B cell (primary cell): ENCODE data around the gene PAWR. TPM values are rescaled to one million over a fixed set of nuclear protein-coding genes. Genes with fewer than 3 reads are reported as not detected.

Experiments used
- ATAC-seq: fragments of 200-7000 bp; cut with Tn5 transposase; one replicate; pipeline ENCODE4 v1.10.0; 2021; ENCODE audit warnings: low read depth, mild to moderate bottlenecking, moderate number of reproducible peaks, moderate library complexity
- CTCF ChIA-PET: fragments of 350-600 bp; sonication (Branson Sonifier 250); formaldehyde crosslinking; loops from one replicate; lab custom pipeline; 2021; ENCODE audit warnings: antibody characterized with exemption, inconsistent platforms; lab: Charles Lee
- POLR2A ChIA-PET: fragments of 350-600 bp; sonication (Branson Sonifier 250); formaldehyde crosslinking; loops from one replicate; lab custom pipeline; 2021; ENCODE audit warnings: antibody characterized with exemption; lab: Charles Lee
- DNase-seq: peaks from one replicate; pipeline ENCODE4 v3.0.0; 2013
- H2AFZ ChIP-seq: 2 replicates; pipeline ENCODE4 v1.6.1; 2012; ENCODE audit warnings: mild to moderate bottlenecking, low read depth, low read length; ENCODE audit not compliant: insufficient read depth, poor library complexity, severe bottlenecking
- H3K27ac ChIP-seq, 2 donors: 1 replicate in 1 of 2; 2 replicates in 1 of 2; pipeline ENCODE4 v1.5.1; 2012 to 2013; ENCODE audit warnings: low read length in 2 of 2, mild to moderate bottlenecking in 2 of 2, moderate library complexity in 1 of 2
- H3K27me3 ChIP-seq, 4 experiments: fragments of 200-600 bp in 1 of 4; sonication (generic) in 1 of 4; replicated peaks in 1 of 4; 1 replicate in 2 of 4; 2 replicates in 2 of 4; pipeline versions ENCODE4 v1.6.1 to v1.7.0; 2013 to 2016; ENCODE audit warnings: low read length in 3 of 4, mild to moderate bottlenecking in 2 of 4, mixed read lengths in 1 of 4, moderate library complexity in 1 of 4; ENCODE audit not compliant: insufficient read depth in 4 of 4, control insufficient read depth in 3 of 4; ENCODE audit errors: control extremely low read depth in 1 of 4
- H3K36me3 ChIP-seq, 2 experiments: replicated peaks in 1 of 2; 1 replicate in 1 of 2; 2 replicates in 1 of 2; pipeline versions ENCODE4 v1.6.1 to v1.7.1; 2013; ENCODE audit warnings: low read length in 1 of 2; ENCODE audit not compliant: insufficient read depth in 2 of 2, control insufficient read depth in 1 of 2; ENCODE audit errors: control extremely low read depth in 1 of 2, extremely low read depth in 1 of 2
- H3K4me1 ChIP-seq, 2 donors: fragments of 200-600 bp in 1 of 2; sonication (generic) in 1 of 2; 1 replicate in 1 of 2; 2 replicates in 1 of 2; pipeline versions ENCODE4 v1.5.1 to v1.6.1; 2013 to 2017; ENCODE audit warnings: low read length in 2 of 2; ENCODE audit not compliant: control insufficient read depth in 2 of 2, insufficient read depth in 2 of 2
- H3K4me2 ChIP-seq: replicated peaks from 2 replicates; pipeline ENCODE3; 2012; ENCODE audit warnings: mild to moderate bottlenecking, low read depth, low read length; ENCODE audit not compliant: poor library complexity, severe bottlenecking
- H3K4me3 ChIP-seq, 5 experiments: fragments of 200-600 bp in 1 of 5; sonication (generic) in 1 of 5; 1 replicate in 3 of 5; 2 replicates in 2 of 5; pipeline versions ENCODE4 v1.5.1 to v1.7.0; 2011 to 2016; ENCODE audit warnings: low read length in 4 of 5, mild to moderate bottlenecking in 4 of 5, low read depth in 2 of 5, control low read depth in 1 of 5, moderate library complexity in 1 of 5; ENCODE audit not compliant: insufficient read depth in 1 of 5; ENCODE audit errors: control extremely low read depth in 1 of 5, extremely low read depth in 1 of 5
- H3K79me2 ChIP-seq: fragments of 200-600 bp; sonication (generic); one replicate; pipeline ENCODE4 v1.6.0; 2016; ENCODE audit warnings: low read length; ENCODE audit not compliant: control insufficient read depth, insufficient read depth
- H3K9ac ChIP-seq: fragments of 200-600 bp; sonication (generic); 2 replicates; pipeline ENCODE4 v1.6.1; 2017; ENCODE audit warnings: mild to moderate bottlenecking, low read length, moderate library complexity
- H3K9me3 ChIP-seq, 3 donors: one replicate each; pipeline versions ENCODE4 v1.6.1 to v1.7.1; 2013; ENCODE audit warnings: low read length in 2 of 3; ENCODE audit not compliant: control insufficient read depth in 2 of 3, insufficient read depth in 1 of 3; ENCODE audit errors: control extremely low read depth in 1 of 3
- H4K20me1 ChIP-seq: 2 replicates; pipeline ENCODE4 v1.6.0; 2012; ENCODE audit warnings: mild to moderate bottlenecking, low read length; ENCODE audit not compliant: insufficient read depth, control insufficient read depth, poor library complexity, severe bottlenecking
- H3K27ac Mint-ChIP-seq: one replicate; pipeline ENCODE4 v1.8.0; 2021; ENCODE audit warnings: mixed read lengths
- H3K27me3 Mint-ChIP-seq: one replicate; pipeline ENCODE4 v1.8.0; 2021; ENCODE audit warnings: mixed read lengths
- H3K4me1 Mint-ChIP-seq: one replicate; pipeline ENCODE4 v1.8.0; 2021; ENCODE audit warnings: mixed read lengths
- H3K4me3 Mint-ChIP-seq: one replicate; pipeline ENCODE4 v1.8.0; 2021; ENCODE audit warnings: mixed read lengths
- H3K9me3 Mint-ChIP-seq: one replicate; pipeline ENCODE4 v1.8.0; 2022; ENCODE audit warnings: mixed read lengths; ENCODE audit not compliant: insufficient read depth
- EZH2 ChIP-seq: IDR thresholded peaks from 2 replicates; pipeline ENCODE4 v1.6.1; 2012; ENCODE audit warnings: borderline replicate concordance, low read depth, mild to moderate bottlenecking, moderate library complexity, low read length; ENCODE audit not compliant: insufficient read depth, poor library complexity, severe bottlenecking
- WGBS: methylation state at CpG from one replicate; pipeline ENCODE4 v1.1.5; 2013; ENCODE audit warnings: missing lambda C conversion rate; ENCODE audit not compliant: insufficient coverage; 5-methylcytosine and 5-hydroxymethylcytosine counted together
- intact Hi-C: fragments of 100-400 bp; cut with micrococcal nuclease; formaldehyde crosslinking; loops from one replicate; pipeline ENCODE4 v1.10.0; 2022
- polyA plus RNA-seq: library from polyadenylated mRNA; depleted of rRNA; stranded (reverse); fragments of >200 nt; gene quantifications from 2 replicates; pipeline ENCODE4 v1.2.3, GENCODE V29; 2012
- total RNA-seq, 2 donors: library from RNA; stranded (reverse); fragments of 120-200 nt in 1 of 2; gene quantifications; 1 replicate in 1 of 2; 2 replicates in 1 of 2; pipeline versions ENCODE4 v1.2.3 to v1.2.4, GENCODE V29; 2013 to 2022
- TF ChIP-seq, protein P1 (sequence below): fragments of 200-600 bp; IDR thresholded peaks from one replicate; pipeline ENCODE4 v1.8.0; 2022; ENCODE audit warnings: antibody characterized with exemption, mild to moderate bottlenecking

PAWR gene
- total and polyA plus RNA-seq, 2 donors (not counting 1 experiment from before 2014, with no cell fraction given) = 17.9 to 90.1 TPM

DNA sequence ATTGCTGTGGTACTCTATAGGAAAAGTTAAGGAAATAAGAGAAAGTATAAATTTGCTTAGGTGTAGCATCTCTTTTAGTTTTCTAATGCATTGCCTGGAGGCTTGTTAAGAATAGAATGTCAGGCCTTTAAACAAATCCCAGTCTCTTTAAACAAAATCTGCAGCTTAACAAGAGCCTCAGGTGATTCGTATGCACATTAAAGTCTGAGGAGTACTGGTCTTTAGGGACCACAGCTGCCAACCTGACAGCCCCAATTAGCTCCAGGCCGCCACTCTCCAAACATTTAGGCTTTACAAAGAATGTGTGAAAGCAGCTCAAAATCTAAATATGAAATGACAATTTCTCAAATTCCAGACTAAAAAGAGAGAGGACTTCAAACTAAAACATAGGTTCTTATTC lies 35.7 kb downstream of the PAWR start:
- Histone ChIP-seq H4K20me1 (peaks cover 52% of the 10 kb centered on the region), H3K9ac (no peak overlapping the region), H3K4me1 (no peaks in the 10 kb centered on the region), H3K4me2 (no peak overlapping the region), H3K27me3 (no peaks in the 10 kb centered on the region), H3K27ac (no peak overlapping the region), H3K36me3 (peaks cover 0 to 2% of the 10 kb centered on the region in 2 experiments), H2AFZ (no peak overlapping the region), H3K4me3 (no peak overlapping the region), H3K79me2 (peaks cover 91% of the 10 kb centered on the region), H3K9me3 (no peaks in the 10 kb centered on the region)
- Mint-ChIP-seq H3K27me3 (no peaks in the 10 kb centered on the region), H3K27ac (no peak overlapping the region), H3K4me3 (no peak overlapping the region), H3K4me1 (peaks cover 11% of the 10 kb centered on the region), H3K9me3 (no peaks in the 10 kb centered on the region)
- POLR2A ChIA-PET = no interaction called here
- intact Hi-C loops = no loop called here
- ATAC-seq = no peak
- DNase-seq = no peak
- CTCF ChIA-PET = interaction anchor here (1.3 kb wide), 1 partner anchor 14 kb away, joined by 3 read pairs; no protein-coding TSS in a partner anchor
- TF ChIP-seq, protein P1, sequence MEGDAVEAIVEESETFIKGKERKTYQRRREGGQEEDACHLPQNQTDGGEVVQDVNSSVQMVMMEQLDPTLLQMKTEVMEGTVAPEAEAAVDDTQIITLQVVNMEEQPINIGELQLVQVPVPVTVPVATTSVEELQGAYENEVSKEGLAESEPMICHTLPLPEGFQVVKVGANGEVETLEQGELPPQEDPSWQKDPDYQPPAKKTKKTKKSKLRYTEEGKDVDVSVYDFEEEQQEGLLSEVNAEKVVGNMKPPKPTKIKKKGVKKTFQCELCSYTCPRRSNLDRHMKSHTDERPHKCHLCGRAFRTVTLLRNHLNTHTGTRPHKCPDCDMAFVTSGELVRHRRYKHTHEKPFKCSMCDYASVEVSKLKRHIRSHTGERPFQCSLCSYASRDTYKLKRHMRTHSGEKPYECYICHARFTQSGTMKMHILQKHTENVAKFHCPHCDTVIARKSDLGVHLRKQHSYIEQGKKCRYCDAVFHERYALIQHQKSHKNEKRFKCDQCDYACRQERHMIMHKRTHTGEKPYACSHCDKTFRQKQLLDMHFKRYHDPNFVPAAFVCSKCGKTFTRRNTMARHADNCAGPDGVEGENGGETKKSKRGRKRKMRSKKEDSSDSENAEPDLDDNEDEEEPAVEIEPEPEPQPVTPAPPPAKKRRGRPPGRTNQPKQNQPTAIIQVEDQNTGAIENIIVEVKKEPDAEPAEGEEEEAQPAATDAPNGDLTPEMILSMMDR = no peak
- no peak for TF ChIP-seq EZH2
- no CpG with 5 or more reads among the region's 2 CpGs for WGBS

DNA sequence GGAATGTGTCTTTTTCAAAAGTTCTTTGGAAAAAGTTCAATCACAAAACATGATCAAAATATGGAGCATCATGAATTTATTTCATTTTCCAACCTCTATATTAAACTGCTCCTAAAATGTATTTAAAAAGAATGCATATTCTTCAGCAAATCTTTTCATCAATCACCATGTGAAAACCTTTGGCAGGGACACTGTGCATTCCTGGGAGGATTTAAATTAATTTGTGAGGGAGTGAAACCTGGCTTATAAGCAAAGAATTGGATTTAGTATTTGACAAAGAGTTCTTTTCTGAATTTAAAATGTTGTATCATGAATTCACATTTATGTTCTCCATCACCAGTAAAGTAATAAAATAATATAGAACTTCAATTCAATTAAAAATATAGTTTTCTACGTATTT lies 38.2 kb downstream of the PAWR start:
- no CpG with 5 or more reads among the region's 1 CpG for WGBS
- Histone ChIP-seq H3K36me3 (peaks cover 0 to 2% of the 10 kb centered on the region in 2 experiments), H3K27ac (no peak overlapping the region), H3K9me3 (no peaks in the 10 kb centered on the region), H4K20me1 (peaks cover 54% of the 10 kb centered on the region), H3K9ac (no peak overlapping the region), H3K4me3 (no peak overlapping the region), H3K27me3 (no peaks in the 10 kb centered on the region), H3K79me2 (peaks cover 86% of the 10 kb centered on the region), H2AFZ (no peak overlapping the region), H3K4me2 (no peak overlapping the region), H3K4me1 (peaks cover 0 to 3% of the 10 kb centered on the region in 2 donors)
- Mint-ChIP-seq H3K4me3 (no peak overlapping the region), H3K27me3 (no peaks in the 10 kb centered on the region), H3K9me3 (no peaks in the 10 kb centered on the region), H3K4me1 (peaks cover 19% of the 10 kb centered on the region), H3K27ac (no peak overlapping the region)
- DNase-seq (no peak), ATAC-seq (no peak)
- intact Hi-C loops = no loop called here
- ChIA-PET CTCF (no interaction called here), POLR2A (no interaction called here)
- TF ChIP-seq EZH2 = no peak
- TF ChIP-seq, protein P1 = no peak
